Liver (tissue), 9 donors: ENCODE data around the gene TMEM179. TPM values are rescaled to one million over a fixed set of nuclear protein-coding genes. Genes with fewer than 3 reads are reported as not detected.

Experiments used
- DNase-seq: peaks from one replicate; pipeline ENCODE4 v3.0.0-alpha.2; 2017; ENCODE audit warnings: low spot score
- H3K27ac ChIP-seq, 2 donors: one replicate each; pipeline ENCODE4 v1.7.0; 2013; ENCODE audit warnings: inconsistent platforms in 2 of 2, low read length in 2 of 2, control low read depth in 1 of 2, low read depth in 1 of 2, mild to moderate bottlenecking in 1 of 2
- H3K27me3 ChIP-seq, 4 donors: one replicate each; pipeline versions ENCODE4 v1.6.1 to v1.7.0; 2013; ENCODE audit warnings: low read length in 3 of 4, inconsistent platforms in 1 of 4, mild to moderate bottlenecking in 1 of 4, moderate library complexity in 1 of 4; ENCODE audit not compliant: control insufficient read depth in 4 of 4, insufficient read depth in 4 of 4
- H3K36me3 ChIP-seq, 4 donors: one replicate each; pipeline versions ENCODE4 v1.6.1 to v1.7.0; 2013; ENCODE audit warnings: low read length in 3 of 4, mild to moderate bottlenecking in 3 of 4, low read depth in 1 of 4, moderate library complexity in 1 of 4; ENCODE audit not compliant: control insufficient read depth in 4 of 4, insufficient read depth in 3 of 4
- H3K4me1 ChIP-seq, 4 donors: one replicate each; pipeline versions ENCODE4 v1.6.1 to v1.7.0; 2013; ENCODE audit warnings: low read length in 3 of 4, mild to moderate bottlenecking in 3 of 4, moderate library complexity in 1 of 4; ENCODE audit not compliant: control insufficient read depth in 4 of 4, insufficient read depth in 4 of 4
- H3K4me3 ChIP-seq, 3 donors: one replicate each; pipeline versions ENCODE4 v1.6.1 to v1.7.0; 2013; ENCODE audit warnings: low read length in 3 of 3, control low read depth in 1 of 3, low read depth in 1 of 3, mild to moderate bottlenecking in 1 of 3
- H3K9ac ChIP-seq, 2 donors: one replicate each; pipeline ENCODE4 v1.7.0; 2013; ENCODE audit warnings: low read length in 2 of 2, mild to moderate bottlenecking in 2 of 2, moderate library complexity in 2 of 2, control low read depth in 1 of 2, low read depth in 1 of 2
- H3K9me3 ChIP-seq, 4 donors: one replicate each; pipeline versions ENCODE4 v1.6.1 to v1.7.0; 2013; ENCODE audit warnings: low read length in 3 of 4; ENCODE audit not compliant: control insufficient read depth in 4 of 4
- EGR1 ChIP-seq, 2 donors: IDR thresholded peaks; 2 replicates each; pipeline ENCODE4 v1.6.1; 2016 to 2018; ENCODE audit warnings: antibody characterized with exemption in 2 of 2, low read depth in 2 of 2
- FOXA1 ChIP-seq: IDR thresholded peaks from 2 replicates; pipeline ENCODE4 v1.6.1; 2016; ENCODE audit warnings: antibody characterized with exemption
- FOXA2 ChIP-seq: IDR thresholded peaks from 2 replicates; pipeline ENCODE4 v1.6.1; 2016; ENCODE audit warnings: antibody characterized with exemption
- GABPA ChIP-seq, 2 donors: IDR thresholded peaks in 1 of 2; conservative IDR thresholded peaks in 1 of 2; 2 replicates each; pipeline ENCODE4 v1.6.1; 2016; ENCODE audit warnings: antibody characterized with exemption in 2 of 2, mild to moderate bottlenecking in 1 of 2, moderate library complexity in 1 of 2
- HNF4A ChIP-seq, 2 donors: conservative IDR thresholded peaks; 2 replicates each; pipeline ENCODE4 v1.6.1; 2016; ENCODE audit warnings: antibody characterized with exemption in 2 of 2, mild to moderate bottlenecking in 2 of 2
- HNF4G ChIP-seq: IDR thresholded peaks from 2 replicates; pipeline ENCODE4 v1.6.1; 2016; ENCODE audit warnings: antibody characterized with exemption
- NR2F2 ChIP-seq: IDR thresholded peaks from 2 replicates; pipeline ENCODE4 v1.6.1; 2016; ENCODE audit warnings: antibody characterized with exemption
- RAD21 ChIP-seq, 2 donors: IDR thresholded peaks; 2 replicates each; pipeline ENCODE4 v1.6.1; 2016; ENCODE audit warnings: antibody characterized with exemption in 2 of 2, mild to moderate bottlenecking in 2 of 2
- RXRA ChIP-seq, 2 donors: IDR thresholded peaks; 2 replicates each; pipeline ENCODE4 v1.6.1; 2017 to 2018; ENCODE audit warnings: antibody characterized with exemption in 2 of 2, mild to moderate bottlenecking in 1 of 2
- SP1 ChIP-seq: IDR thresholded peaks from 2 replicates; pipeline ENCODE4 v1.6.1; 2018; ENCODE audit warnings: antibody characterized with exemption, mild to moderate bottlenecking
- WGBS: extraction: QIAGEN DNeasy Blood & Tissue Kit; methylation state at CpG from one replicate; pipeline ENCODE4 v1.1.7; 2013; 5-methylcytosine and 5-hydroxymethylcytosine counted together
- polyA plus RNA-seq, 2 donors: library from polyadenylated mRNA; stranded (reverse) in 1 of 2; unstranded in 1 of 2; fragments of 200-250 nt in 1 of 2; fragments of >200 nt in 1 of 2; fragmentation: Nextera tagmentation in 1 of 2; extraction: Ambion mirVana in 1 of 2; gene quantifications; one replicate each; pipeline versions ENCODE4 v1.2.1 to v1.2.3, GENCODE V29; 2013 to 2015
- total RNA-seq, 2 donors: library from RNA; depleted of rRNA; stranded (reverse); fragments of >200 nt; gene quantifications; one replicate each; pipeline ENCODE4 v1.2.3, GENCODE V29; 2014
- TF ChIP-seq, protein P1 (sequence below): fragments of 150-350 bp; IDR thresholded peaks from 2 replicates; pipeline ENCODE4 v1.5.1; 2017; ENCODE audit warnings: improper control_type of control experiment, low read depth, low read length; ENCODE audit not compliant: missing input control
- TF ChIP-seq, protein P2 (sequence below): IDR thresholded peaks from 2 replicates; pipeline ENCODE4 v1.6.1; 2016; ENCODE audit warnings: antibody characterized with exemption
- TF ChIP-seq, protein P3 (sequence below): IDR thresholded peaks from 2 replicates; pipeline ENCODE4 v1.6.1; 2016; ENCODE audit warnings: antibody characterized with exemption, mild to moderate bottlenecking
- TF ChIP-seq, protein P4 (sequence below): IDR thresholded peaks from 2 replicates; pipeline ENCODE4 v1.6.1; 2016; ENCODE audit warnings: antibody characterized with exemption
- donor health status: healthy.
- donor health status: healthy.
- donor health status: healthy.
- donor health status: healthy.
- donor health status: healthy.

TMEM179 gene
- total and polyA plus RNA-seq, 4 donors = 0.12 to 0.37 TPM; not detected in 2

DNA sequence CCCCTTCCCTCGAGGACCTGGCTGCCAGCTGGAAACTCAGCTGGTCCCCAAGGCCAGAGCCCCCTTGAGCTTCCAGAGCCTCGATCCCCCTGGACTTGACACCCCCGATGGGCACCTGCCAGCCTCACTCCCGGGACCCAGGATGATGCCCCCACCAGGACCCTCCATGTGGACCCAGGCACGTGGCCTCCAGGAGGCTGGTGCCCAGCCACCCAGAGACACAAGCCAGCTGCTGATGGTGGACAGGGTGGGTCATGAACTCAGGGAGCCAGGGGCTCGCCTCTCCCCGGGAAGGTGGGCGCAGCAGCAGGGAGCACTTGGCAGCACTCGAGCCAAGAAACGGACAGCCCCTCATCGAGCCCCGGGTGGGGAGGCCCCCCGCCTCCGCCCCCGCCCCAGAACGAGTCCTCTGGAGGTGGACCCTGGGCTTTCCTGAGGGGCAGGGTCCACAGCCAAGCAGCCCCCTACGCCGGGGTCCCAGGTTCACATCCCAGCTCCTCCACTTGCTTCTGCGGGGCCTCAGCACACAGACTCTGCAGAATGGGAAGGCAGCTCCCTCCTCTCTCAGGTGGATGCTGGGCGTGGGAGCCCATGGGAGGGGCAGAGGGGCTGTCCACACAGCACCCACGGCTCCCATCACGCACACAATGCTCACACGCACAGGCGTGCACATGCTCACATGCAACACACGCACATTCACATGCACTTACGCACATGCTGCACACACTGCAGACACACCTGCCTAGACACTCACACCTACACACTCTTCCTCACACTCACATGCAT lies 12.9 kb downstream of the TMEM179 start:
- no peak for TF ChIP-seq HNF4A (conservative IDR thresholded peaks at IDR 0.05)
- no peak for TF ChIP-seq HNF4G
- TF ChIP-seq RAD21 (IDR thresholded peaks at IDR 0.05) = no peak
- no peak for TF ChIP-seq FOXA2
- TF ChIP-seq EGR1 (IDR thresholded peaks at IDR 0.05; ENCODE audit: low read depth in 2 of 2) = no peak
- TF ChIP-seq NR2F2 = no peak
- TF ChIP-seq, protein P1, sequence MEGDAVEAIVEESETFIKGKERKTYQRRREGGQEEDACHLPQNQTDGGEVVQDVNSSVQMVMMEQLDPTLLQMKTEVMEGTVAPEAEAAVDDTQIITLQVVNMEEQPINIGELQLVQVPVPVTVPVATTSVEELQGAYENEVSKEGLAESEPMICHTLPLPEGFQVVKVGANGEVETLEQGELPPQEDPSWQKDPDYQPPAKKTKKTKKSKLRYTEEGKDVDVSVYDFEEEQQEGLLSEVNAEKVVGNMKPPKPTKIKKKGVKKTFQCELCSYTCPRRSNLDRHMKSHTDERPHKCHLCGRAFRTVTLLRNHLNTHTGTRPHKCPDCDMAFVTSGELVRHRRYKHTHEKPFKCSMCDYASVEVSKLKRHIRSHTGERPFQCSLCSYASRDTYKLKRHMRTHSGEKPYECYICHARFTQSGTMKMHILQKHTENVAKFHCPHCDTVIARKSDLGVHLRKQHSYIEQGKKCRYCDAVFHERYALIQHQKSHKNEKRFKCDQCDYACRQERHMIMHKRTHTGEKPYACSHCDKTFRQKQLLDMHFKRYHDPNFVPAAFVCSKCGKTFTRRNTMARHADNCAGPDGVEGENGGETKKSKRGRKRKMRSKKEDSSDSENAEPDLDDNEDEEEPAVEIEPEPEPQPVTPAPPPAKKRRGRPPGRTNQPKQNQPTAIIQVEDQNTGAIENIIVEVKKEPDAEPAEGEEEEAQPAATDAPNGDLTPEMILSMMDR = no peak
- TF ChIP-seq GABPA (IDR thresholded peaks at IDR 0.05 in 1 of 2, conservative IDR thresholded peaks at IDR 0.05 in 1 of 2) = no peak
- no peak overlapping the region for H3K4me3 ChIP-seq
- H3K9ac ChIP-seq = no peak overlapping the region
- no peak for DNase-seq
- H3K9me3 ChIP-seq = no peaks in the 10 kb centered on the region
- WGBS = 78% methylated on average over 26 of the region's 26 CpGs
- peaks cover 0 to 2% (median 0%) of the 10 kb centered on the region in 4 donors for H3K27me3 ChIP-seq
- H3K27ac ChIP-seq = no peak overlapping the region
- H3K4me1 ChIP-seq = no peaks in the 10 kb centered on the region
- H3K36me3 ChIP-seq = no peaks in the 10 kb centered on the region

DNA sequence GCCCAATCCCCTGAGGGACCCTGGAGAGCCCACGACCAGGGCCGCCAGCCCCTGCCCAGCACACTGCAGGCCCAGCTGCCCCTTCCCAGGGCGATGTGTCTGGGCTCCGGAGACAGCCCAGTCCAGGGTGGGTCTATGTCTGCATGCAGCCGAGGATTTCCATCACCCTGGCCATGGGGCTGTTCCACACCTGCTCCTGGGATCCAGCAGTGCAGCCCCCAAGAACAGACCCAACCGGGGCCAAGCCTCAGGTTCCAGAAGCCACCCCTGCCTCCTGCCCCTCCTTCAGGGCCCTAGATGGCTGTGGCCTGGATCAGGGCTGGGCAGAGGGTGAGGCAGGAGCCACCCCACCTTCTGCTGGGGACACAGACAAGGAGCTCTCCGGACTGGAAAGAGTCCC lies 13.5 kb downstream of the TMEM179 start:
- Histone ChIP-seq H3K27ac (no peak overlapping the region), H3K4me3 (no peak overlapping the region), H3K9me3 (no peaks in the 10 kb centered on the region), H3K4me1 (no peaks in the 10 kb centered on the region), H3K27me3 (peaks cover 0 to 2% (median 0%) of the 10 kb centered on the region in 4 donors), H3K36me3 (no peaks in the 10 kb centered on the region), H3K9ac (no peak overlapping the region)
- DNase-seq = no peak
- TF ChIP-seq, protein P1 = no peak
- TF ChIP-seq HNF4G = no peak
- no peak for TF ChIP-seq FOXA1
- WGBS = 68% methylated on average over 7 of the region's 7 CpGs

DNA sequence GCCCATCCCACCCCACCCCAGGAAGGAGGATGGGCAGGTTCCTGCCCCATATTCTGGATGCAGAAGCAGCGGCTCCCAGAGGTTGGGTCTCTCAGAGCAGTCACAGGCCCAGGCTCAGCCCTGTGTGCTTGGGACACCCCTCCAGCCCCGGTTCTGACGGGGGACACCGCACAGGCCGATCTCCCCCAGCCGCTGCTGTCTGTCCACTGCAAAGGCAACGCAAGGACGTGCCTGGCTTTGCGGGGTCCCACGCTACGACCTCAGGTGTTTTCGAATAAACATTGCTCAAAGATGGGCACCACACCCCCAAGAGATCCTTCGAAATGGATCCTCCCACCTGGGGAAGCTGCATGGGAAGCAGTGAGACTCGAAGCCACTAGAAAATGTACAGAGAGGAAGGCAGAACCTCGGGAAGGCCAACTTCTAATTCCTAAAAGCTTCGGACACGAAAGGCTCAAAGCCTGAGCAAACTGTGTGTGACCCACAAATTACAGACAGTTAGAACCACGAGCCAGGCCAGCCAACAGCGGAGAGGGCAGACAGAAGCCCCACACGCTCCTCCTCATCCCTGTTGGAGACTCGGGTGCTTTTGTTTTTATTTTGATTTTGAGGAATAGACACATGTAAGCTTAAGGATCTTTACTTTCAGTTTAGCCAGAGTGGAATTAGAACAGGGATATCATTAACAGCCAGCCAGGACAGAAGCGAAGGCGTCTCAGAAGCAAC lies 14.2 kb downstream of the TMEM179 start:
- WGBS = 83% methylated on average over 23 of the region's 23 CpGs
- no peak overlapping the region for H3K27ac ChIP-seq
- TF ChIP-seq, protein P2, sequence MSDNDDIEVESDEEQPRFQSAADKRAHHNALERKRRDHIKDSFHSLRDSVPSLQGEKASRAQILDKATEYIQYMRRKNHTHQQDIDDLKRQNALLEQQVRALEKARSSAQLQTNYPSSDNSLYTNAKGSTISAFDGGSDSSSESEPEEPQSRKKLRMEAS = no peak
- no peak for TF ChIP-seq GABPA (IDR thresholded peaks at IDR 0.05 in 1 of 2, conservative IDR thresholded peaks at IDR 0.05 in 1 of 2)
- TF ChIP-seq, protein P3, sequence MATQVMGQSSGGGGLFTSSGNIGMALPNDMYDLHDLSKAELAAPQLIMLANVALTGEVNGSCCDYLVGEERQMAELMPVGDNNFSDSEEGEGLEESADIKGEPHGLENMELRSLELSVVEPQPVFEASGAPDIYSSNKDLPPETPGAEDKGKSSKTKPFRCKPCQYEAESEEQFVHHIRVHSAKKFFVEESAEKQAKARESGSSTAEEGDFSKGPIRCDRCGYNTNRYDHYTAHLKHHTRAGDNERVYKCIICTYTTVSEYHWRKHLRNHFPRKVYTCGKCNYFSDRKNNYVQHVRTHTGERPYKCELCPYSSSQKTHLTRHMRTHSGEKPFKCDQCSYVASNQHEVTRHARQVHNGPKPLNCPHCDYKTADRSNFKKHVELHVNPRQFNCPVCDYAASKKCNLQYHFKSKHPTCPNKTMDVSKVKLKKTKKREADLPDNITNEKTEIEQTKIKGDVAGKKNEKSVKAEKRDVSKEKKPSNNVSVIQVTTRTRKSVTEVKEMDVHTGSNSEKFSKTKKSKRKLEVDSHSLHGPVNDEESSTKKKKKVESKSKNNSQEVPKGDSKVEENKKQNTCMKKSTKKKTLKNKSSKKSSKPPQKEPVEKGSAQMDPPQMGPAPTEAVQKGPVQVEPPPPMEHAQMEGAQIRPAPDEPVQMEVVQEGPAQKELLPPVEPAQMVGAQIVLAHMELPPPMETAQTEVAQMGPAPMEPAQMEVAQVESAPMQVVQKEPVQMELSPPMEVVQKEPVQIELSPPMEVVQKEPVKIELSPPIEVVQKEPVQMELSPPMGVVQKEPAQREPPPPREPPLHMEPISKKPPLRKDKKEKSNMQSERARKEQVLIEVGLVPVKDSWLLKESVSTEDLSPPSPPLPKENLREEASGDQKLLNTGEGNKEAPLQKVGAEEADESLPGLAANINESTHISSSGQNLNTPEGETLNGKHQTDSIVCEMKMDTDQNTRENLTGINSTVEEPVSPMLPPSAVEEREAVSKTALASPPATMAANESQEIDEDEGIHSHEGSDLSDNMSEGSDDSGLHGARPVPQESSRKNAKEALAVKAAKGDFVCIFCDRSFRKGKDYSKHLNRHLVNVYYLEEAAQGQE = no peak
- TF ChIP-seq, protein P4, sequence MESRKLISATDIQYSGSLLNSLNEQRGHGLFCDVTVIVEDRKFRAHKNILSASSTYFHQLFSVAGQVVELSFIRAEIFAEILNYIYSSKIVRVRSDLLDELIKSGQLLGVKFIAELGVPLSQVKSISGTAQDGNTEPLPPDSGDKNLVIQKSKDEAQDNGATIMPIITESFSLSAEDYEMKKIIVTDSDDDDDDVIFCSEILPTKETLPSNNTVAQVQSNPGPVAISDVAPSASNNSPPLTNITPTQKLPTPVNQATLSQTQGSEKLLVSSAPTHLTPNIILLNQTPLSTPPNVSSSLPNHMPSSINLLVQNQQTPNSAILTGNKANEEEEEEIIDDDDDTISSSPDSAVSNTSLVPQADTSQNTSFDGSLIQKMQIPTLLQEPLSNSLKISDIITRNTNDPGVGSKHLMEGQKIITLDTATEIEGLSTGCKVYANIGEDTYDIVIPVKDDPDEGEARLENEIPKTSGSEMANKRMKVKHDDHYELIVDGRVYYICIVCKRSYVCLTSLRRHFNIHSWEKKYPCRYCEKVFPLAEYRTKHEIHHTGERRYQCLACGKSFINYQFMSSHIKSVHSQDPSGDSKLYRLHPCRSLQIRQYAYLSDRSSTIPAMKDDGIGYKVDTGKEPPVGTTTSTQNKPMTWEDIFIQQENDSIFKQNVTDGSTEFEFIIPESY = no peak
- no peak for TF ChIP-seq RXRA (IDR thresholded peaks at IDR 0.05)
- no peak for TF ChIP-seq SP1
- no peak for TF ChIP-seq HNF4G

More for the DNA sequence above, 14.2 kb downstream of the TMEM179 start:
- Histone ChIP-seq H3K4me3 (no peak overlapping the region), H3K27me3 (peaks cover 0 to 2% (median 0%) of the 10 kb centered on the region in 4 donors), H3K9ac (no peak overlapping the region), H3K9me3 (no peaks in the 10 kb centered on the region), H3K4me1 (no peaks in the 10 kb centered on the region), H3K36me3 (no peaks in the 10 kb centered on the region)
- DNase-seq = no peak
